NCI-H2196 (cell line): ENCODE data around the gene TSPAN32.
"Not testable (repeated sequence)": the region's sequence is repeated elsewhere in the genome, so short reads cannot be mapped to it uniquely, and the experiment has no call there.

Experiments
- DNase-seq: peaks from one replicate; lab custom pipeline; 2025; ENCODE audit not compliant: unreplicated experiment; lab: John Stamatoyannopoulos, UW

TSPAN32 gene

DNA sequence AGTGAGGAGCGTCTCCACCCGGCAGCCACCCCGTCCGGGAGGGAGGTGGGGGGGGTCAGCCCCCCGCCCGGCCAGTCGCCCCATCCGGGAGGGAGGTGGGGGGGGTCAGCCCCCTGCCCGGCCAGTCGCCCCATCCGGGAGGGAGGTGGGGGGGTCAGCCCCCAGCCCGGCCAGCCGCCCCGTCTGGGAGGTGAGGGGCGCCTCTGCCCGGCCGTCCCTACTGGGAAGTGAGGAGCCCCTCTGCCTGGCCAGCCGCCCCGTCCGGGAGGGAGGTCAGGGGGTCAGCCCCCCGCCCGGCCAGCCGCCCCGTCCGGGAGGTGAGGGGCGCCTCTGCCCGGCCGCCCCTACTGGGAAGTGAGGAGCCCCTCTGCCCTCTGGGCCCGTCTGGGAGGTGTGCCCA lies 30.8 kb downstream of the TSPAN32 start:
- not testable (repeated sequence) for DNase-seq

DNA sequence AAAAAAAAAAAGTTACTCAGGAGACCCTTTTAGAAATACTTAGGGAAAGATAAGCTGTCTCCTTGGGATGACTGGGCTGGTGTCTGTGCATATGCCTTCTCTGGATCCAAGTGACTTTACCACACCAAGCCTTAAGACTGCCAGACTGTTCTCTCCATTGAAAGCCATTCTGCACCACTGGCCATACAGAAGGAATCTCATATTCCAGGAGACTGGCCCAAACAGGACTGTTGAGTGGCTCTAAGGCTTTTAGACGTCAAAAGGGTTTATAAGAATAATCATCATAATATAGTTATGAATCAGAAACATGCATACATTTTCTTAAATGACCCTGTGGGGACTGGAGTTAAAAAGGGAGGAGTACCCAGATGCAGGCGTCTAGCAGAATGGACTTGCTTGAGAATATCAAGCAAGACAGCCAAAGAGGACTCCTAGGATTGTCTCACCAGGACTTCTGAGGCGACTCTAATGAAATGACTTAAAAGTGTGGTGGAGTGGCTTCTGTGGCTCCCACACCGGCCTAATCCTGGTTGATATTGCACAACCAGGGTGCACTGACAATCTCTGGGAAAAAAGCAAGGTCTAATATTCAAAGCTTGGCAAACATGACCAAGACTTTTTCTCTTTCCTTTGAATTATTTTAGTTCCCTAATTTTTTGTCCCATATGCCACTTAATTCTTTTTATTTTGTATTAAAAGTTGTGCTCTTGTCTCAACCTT lies 31.8 kb downstream of the TSPAN32 start:
- not testable (repeated sequence) for DNase-seq

GRCh38 chr11:2335286-2335685 lies 33.5 kb downstream of the TSPAN32 start:
- not testable (repeated sequence) for DNase-seq

- DNase-seq = not testable (repeated sequence)
These were observed 36.9 kb downstream of the TSPAN32 start for GRCh38 chr11:2338760-2339159.

GRCh38 chr11:2342557-2342956 lies 40.7 kb downstream of the TSPAN32 start:
- DNase-seq = no peak

GRCh38 chr11:2342981-2343380 lies 41.2 kb downstream of the TSPAN32 start:
- no peak for DNase-seq

DNA sequence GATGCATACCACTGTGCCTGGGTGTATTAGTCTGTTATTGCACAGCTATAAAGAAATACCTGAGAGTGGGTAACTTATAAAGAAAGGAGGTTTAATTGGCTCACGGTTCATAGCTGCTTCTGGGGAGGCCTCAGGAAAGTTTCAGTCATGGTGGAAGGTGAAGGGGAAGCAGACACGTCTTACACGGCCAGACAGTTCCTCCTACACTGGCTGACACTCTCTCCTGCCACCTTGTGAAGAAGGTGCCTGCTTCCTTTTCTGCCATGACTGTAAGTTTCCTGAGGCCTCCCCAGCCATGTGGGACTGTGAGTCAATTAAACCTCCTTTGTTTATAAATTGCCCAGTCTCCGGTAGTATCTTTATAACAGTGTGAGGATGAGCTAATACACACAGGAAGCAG lies 41.7 kb downstream of the TSPAN32 start:
- no peak for DNase-seq

- no peak for DNase-seq
These were observed 43.2 kb downstream of the TSPAN32 start for GRCh38 chr11:2345050-2345449.

- no peak for DNase-seq
These were observed 44.2 kb downstream of the TSPAN32 start for GRCh38 chr11:2346014-2346413.

DNA sequence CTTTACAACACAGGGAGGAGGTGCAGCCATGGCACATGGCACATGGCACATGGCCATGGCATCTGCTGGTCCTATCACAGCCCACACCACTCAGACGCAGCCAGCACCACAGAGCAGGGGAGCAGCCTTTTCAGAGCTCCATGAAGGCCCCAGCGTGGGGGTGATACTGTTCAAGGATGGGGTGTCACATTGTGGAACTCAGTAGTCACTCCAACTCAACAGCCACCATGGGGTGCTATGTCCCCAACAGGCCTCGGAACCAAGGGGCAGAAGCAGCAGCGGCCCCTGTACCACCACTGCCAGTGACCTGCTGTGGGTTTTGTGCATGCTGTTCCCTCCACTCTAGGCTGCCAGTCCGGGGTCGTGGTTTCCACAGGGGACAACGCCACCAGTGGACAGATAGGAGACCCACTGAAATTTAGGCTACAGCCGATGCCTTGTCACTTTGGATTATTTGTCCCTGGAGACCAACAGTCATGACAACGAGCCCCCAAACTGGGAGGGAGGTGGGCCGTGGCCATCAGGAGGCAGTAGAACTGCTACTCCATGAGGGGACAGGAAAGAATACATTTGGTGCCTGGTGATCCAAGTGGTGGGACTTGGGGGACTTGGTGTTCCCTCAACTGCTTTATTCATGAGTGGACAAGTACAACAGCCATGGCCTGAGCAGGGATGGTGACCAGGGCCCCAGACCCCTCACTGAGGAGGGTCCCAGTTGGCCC lies 44.9 kb downstream of the TSPAN32 start:
- no peak for DNase-seq

DNA sequence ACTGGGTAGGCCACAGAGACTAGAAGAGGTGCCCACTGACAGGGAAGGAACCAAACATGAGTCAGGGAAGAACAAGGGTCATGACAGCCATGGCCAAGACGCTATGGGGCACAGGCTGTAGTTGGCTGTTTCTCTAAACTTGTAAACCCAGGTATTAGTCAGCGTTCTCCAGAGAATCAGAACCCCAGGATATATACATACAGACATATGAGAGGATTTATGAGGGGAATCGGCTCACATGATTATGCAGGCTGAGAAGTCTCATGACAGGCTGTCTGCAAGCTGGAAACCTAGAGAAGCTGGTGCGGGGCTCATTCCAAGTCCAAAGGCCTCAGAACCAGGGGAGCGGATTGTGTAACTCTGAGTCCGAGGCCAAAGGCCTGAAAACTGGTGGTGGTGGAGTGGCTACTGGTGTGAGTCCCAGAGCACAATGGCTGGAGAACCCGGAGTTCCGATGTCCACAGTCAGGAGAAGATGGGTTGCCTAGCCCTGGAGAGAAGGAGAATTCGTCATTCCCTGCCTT lies 45.6 kb downstream of the TSPAN32 start:
- DNase-seq = no peak

DNA sequence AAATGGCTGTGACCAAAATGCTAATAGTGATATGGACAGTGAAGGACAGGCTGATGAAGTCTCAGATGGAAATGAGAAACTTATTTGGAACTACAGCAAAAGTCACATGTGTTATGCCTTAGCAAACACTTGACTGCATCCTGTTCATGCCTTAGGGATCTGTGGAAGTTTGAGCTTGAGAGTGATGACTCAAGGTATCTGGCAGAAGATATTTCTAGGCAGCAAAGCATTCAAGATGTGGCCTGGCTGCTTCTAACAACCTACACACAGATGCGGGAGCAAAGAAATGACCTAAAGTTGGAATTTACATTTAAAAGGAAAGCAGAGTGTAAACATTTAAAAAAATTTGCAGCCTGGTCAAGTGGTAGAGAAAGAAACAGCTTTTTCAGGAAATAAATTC lies 47.2 kb downstream of the TSPAN32 start:
- DNase-seq = no peak

DNA sequence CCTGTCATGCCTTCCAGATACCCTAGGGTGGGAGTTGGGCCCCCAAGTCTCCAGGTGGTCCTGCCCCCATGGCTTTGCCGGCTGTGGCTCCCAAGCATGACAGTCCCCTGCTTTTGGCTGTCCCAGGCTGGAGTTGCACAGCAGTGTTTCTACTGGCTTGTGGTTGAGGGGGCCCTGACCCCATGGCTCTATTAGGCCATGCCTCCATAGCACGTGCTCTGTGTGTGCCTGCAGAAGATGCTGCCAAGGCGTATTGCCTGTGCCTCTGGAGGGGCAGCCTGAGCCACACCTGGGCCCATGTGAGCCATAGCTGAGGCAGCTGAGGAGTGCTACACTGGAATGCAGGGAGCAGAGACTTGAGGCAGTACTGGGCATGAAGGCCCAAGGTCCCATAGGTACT lies 49.9 kb downstream of the TSPAN32 start:
- DNase-seq = no peak

DNA sequence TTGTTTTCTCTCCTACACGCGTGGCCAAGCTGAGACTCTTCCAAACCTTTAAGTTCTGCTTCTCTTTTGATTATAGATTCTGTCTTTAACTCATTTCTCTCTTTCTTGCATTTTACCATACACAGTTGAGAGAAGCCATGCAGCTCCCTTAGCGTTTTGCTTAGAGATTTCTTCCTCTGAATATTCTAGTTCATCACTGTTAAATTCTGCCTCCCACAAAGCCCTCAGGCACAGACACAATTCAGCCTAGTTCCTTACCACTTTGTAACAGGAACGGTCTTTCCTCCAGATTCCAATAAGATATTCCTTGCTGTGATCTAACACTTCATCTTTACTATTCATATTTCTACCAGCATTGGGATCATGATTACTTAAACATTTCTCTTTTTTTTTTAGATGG lies 50.6 kb downstream of the TSPAN32 start:
- DNase-seq = no peak

DNA sequence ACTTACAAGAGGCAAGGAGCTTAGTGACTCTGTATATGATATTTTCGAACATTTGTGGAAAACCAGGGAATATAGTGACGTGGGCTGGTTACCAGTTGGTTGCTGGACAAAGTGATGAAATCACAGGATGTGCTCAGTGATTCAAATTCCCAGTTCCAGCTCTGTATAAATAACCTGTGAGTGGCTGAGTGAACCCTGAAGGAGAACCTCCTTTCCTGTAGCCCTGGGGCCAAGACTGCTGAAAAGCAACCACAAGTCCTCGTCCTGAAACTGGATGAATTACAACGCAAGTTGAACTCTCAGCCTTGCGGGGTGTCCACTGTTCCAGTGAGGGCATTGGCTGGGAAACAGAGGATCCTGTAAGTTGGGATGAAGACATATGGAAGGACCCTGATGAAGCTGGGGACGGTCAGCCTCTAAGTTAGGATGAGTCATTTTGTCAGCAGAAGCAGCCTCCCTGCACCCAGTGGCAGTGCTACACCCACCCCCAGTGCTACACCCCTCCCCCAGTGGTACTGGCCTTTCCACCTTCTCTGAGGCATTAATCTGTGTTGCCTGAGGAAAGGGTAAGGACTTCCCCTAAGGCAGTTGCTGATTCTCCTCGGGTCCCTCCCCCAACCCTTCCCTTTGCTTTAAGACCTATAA lies 53.3 kb downstream of the TSPAN32 start:
- no peak for DNase-seq

DNA sequence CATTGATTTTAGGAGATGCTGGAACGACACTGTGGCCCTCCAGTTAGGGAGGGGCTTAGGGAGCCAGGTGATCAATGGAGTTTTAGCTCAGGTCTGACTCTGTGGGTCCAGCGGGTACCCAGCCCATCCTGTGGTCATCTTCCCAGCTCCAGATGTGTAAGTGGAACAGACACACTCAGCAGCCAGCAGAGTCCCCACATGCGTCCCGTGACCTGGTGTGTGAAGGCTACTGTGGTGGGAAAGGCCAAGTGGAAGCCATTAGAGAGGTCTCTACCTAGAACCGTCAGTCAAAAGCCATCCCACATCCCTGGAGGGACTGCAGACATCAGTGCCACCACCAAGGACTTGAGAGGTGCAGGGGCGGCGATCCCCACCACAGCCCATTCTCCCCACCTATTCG lies 55.4 kb downstream of the TSPAN32 start:
- DNase-seq = no peak

GRCh38 chr11:2357651-2358050 lies 55.8 kb downstream of the TSPAN32 start:
- not testable (repeated sequence) for DNase-seq

- no peak for DNase-seq
These were observed 57.1 kb downstream of the TSPAN32 start for GRCh38 chr11:2358754-2359442.

GRCh38 chr11:2359557-2359956 lies 57.7 kb downstream of the TSPAN32 start:
- no peak for DNase-seq

DNA sequence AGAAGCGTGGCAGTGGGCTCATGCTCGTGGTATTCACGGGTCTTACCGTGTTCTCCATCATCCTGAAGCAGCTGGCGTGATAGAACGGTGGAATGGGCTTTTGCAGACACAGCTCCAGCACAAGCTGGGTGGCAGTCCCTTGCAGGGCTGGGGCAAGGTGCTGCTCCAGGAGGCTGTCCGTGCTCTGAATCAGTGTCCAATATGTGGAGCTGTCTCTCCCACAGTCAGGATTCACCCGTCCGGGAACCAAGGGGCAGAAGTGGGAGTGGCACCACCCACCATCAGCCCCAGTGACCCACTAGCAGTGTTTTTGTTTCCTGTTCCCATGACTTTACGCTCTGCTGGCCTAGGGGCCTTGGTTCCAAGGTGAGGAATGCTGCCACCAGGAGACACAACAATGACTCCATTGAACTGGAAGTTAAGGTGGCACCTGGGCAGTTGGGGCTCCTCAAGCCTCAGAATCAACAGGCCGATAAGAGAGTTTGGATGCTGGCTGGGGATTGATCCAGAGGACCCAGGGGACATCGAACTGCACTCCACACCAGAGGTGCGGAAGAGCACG lies 58.3 kb downstream of the TSPAN32 start:
- DNase-seq = no peak

DNA sequence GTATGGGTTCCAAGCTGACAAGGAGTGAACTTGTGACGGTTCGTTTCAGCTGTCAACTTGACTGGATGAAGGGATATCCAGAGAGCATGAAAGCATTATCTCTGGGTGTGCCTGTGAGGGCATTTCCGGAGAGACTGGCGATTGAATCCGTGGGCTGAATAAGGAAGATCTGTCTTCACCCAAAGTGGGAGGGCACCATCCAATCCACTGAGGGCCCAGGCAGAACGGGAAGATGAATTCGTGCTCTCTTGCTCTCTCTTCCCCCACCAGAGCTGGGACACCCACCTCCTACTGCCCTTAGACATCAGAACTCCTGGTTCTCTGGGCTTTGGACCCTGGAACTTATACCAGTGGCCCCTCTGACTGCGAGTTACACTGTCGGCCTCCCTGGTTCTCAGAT lies 59.8 kb downstream of the TSPAN32 start:
- DNase-seq = no peak
